B cell (primary cell): ENCODE data around the gene FAM168A. TPM values are rescaled to one million over a fixed set of nuclear protein-coding genes. Genes with fewer than 3 reads are reported as not detected.

Source experiments
- ATAC-seq: fragments of 200-7000 bp; cut with Tn5 transposase; one replicate; pipeline ENCODE4 v1.10.0; 2021; ENCODE audit warnings: low read depth, mild to moderate bottlenecking, moderate number of reproducible peaks, moderate library complexity
- CTCF ChIA-PET: fragments of 350-600 bp; sonication (Branson Sonifier 250); formaldehyde crosslinking; loops from one replicate; lab custom pipeline; 2021; ENCODE audit warnings: antibody characterized with exemption, inconsistent platforms; lab: Charles Lee
- POLR2A ChIA-PET: fragments of 350-600 bp; sonication (Branson Sonifier 250); formaldehyde crosslinking; loops from one replicate; lab custom pipeline; 2021; ENCODE audit warnings: antibody characterized with exemption; lab: Charles Lee
- DNase-seq: peaks from one replicate; pipeline ENCODE4 v3.0.0; 2013
- H2AFZ ChIP-seq: 2 replicates; pipeline ENCODE4 v1.6.1; 2012; ENCODE audit warnings: mild to moderate bottlenecking, low read depth, low read length; ENCODE audit not compliant: insufficient read depth, poor library complexity, severe bottlenecking
- H3K27ac ChIP-seq, 2 donors: 1 replicate in 1 of 2; 2 replicates in 1 of 2; pipeline ENCODE4 v1.5.1; 2012 to 2013; ENCODE audit warnings: low read length in 2 of 2, mild to moderate bottlenecking in 2 of 2, moderate library complexity in 1 of 2
- H3K27me3 ChIP-seq, 4 experiments: fragments of 200-600 bp in 1 of 4; sonication (generic) in 1 of 4; replicated peaks in 1 of 4; 1 replicate in 2 of 4; 2 replicates in 2 of 4; pipeline versions ENCODE4 v1.6.1 to v1.7.0; 2013 to 2016; ENCODE audit warnings: low read length in 3 of 4, mild to moderate bottlenecking in 2 of 4, mixed read lengths in 1 of 4, moderate library complexity in 1 of 4; ENCODE audit not compliant: insufficient read depth in 4 of 4, control insufficient read depth in 3 of 4; ENCODE audit errors: control extremely low read depth in 1 of 4
- H3K36me3 ChIP-seq, 2 experiments: replicated peaks in 1 of 2; 1 replicate in 1 of 2; 2 replicates in 1 of 2; pipeline versions ENCODE4 v1.6.1 to v1.7.1; 2013; ENCODE audit warnings: low read length in 1 of 2; ENCODE audit not compliant: insufficient read depth in 2 of 2, control insufficient read depth in 1 of 2; ENCODE audit errors: control extremely low read depth in 1 of 2, extremely low read depth in 1 of 2
- H3K4me1 ChIP-seq, 2 donors: fragments of 200-600 bp in 1 of 2; sonication (generic) in 1 of 2; 1 replicate in 1 of 2; 2 replicates in 1 of 2; pipeline versions ENCODE4 v1.5.1 to v1.6.1; 2013 to 2017; ENCODE audit warnings: low read length in 2 of 2; ENCODE audit not compliant: control insufficient read depth in 2 of 2, insufficient read depth in 2 of 2
- H3K4me2 ChIP-seq: replicated peaks from 2 replicates; pipeline ENCODE3; 2012; ENCODE audit warnings: mild to moderate bottlenecking, low read depth, low read length; ENCODE audit not compliant: poor library complexity, severe bottlenecking
- H3K4me3 ChIP-seq, 5 experiments: fragments of 200-600 bp in 1 of 5; sonication (generic) in 1 of 5; 1 replicate in 3 of 5; 2 replicates in 2 of 5; pipeline versions ENCODE4 v1.5.1 to v1.7.0; 2011 to 2016; ENCODE audit warnings: low read length in 4 of 5, mild to moderate bottlenecking in 4 of 5, low read depth in 2 of 5, control low read depth in 1 of 5, moderate library complexity in 1 of 5; ENCODE audit not compliant: insufficient read depth in 1 of 5; ENCODE audit errors: control extremely low read depth in 1 of 5, extremely low read depth in 1 of 5
- H3K79me2 ChIP-seq: fragments of 200-600 bp; sonication (generic); one replicate; pipeline ENCODE4 v1.6.0; 2016; ENCODE audit warnings: low read length; ENCODE audit not compliant: control insufficient read depth, insufficient read depth
- H3K9ac ChIP-seq: fragments of 200-600 bp; sonication (generic); 2 replicates; pipeline ENCODE4 v1.6.1; 2017; ENCODE audit warnings: mild to moderate bottlenecking, low read length, moderate library complexity
- H3K9me3 ChIP-seq, 3 donors: one replicate each; pipeline versions ENCODE4 v1.6.1 to v1.7.1; 2013; ENCODE audit warnings: low read length in 2 of 3; ENCODE audit not compliant: control insufficient read depth in 2 of 3, insufficient read depth in 1 of 3; ENCODE audit errors: control extremely low read depth in 1 of 3
- H4K20me1 ChIP-seq: 2 replicates; pipeline ENCODE4 v1.6.0; 2012; ENCODE audit warnings: mild to moderate bottlenecking, low read length; ENCODE audit not compliant: insufficient read depth, control insufficient read depth, poor library complexity, severe bottlenecking
- H3K27ac Mint-ChIP-seq: one replicate; pipeline ENCODE4 v1.8.0; 2021; ENCODE audit warnings: mixed read lengths
- H3K27me3 Mint-ChIP-seq: one replicate; pipeline ENCODE4 v1.8.0; 2021; ENCODE audit warnings: mixed read lengths
- H3K4me1 Mint-ChIP-seq: one replicate; pipeline ENCODE4 v1.8.0; 2021; ENCODE audit warnings: mixed read lengths
- H3K4me3 Mint-ChIP-seq: one replicate; pipeline ENCODE4 v1.8.0; 2021; ENCODE audit warnings: mixed read lengths
- H3K9me3 Mint-ChIP-seq: one replicate; pipeline ENCODE4 v1.8.0; 2022; ENCODE audit warnings: mixed read lengths; ENCODE audit not compliant: insufficient read depth
- CTCF ChIP-seq: fragments of 200-600 bp; IDR thresholded peaks from one replicate; pipeline ENCODE4 v1.8.0; 2022; ENCODE audit warnings: antibody characterized with exemption, mild to moderate bottlenecking
- EZH2 ChIP-seq: IDR thresholded peaks from 2 replicates; pipeline ENCODE4 v1.6.1; 2012; ENCODE audit warnings: borderline replicate concordance, low read depth, mild to moderate bottlenecking, moderate library complexity, low read length; ENCODE audit not compliant: insufficient read depth, poor library complexity, severe bottlenecking
- WGBS: methylation state at CpG from one replicate; pipeline ENCODE4 v1.1.5; 2013; ENCODE audit warnings: missing lambda C conversion rate; ENCODE audit not compliant: insufficient coverage; 5-methylcytosine and 5-hydroxymethylcytosine counted together
- intact Hi-C: fragments of 100-400 bp; cut with micrococcal nuclease; formaldehyde crosslinking; loops from one replicate; pipeline ENCODE4 v1.10.0; 2022
- polyA plus RNA-seq: library from polyadenylated mRNA; depleted of rRNA; stranded (reverse); fragments of >200 nt; gene quantifications from 2 replicates; pipeline ENCODE4 v1.2.3, GENCODE V29; 2012
- total RNA-seq, 2 donors: library from RNA; stranded (reverse); fragments of 120-200 nt in 1 of 2; gene quantifications; 1 replicate in 1 of 2; 2 replicates in 1 of 2; pipeline versions ENCODE4 v1.2.3 to v1.2.4, GENCODE V29; 2013 to 2022

Gene FAM168A
- total and polyA plus RNA-seq, 2 donors (not counting 1 experiment from before 2014, with no cell fraction given), result 11.0 to 26.8 TPM

- Histone ChIP-seq H2AFZ (no peak overlapping the region), H3K27ac (peak overlapping the region; percentile 98), H3K79me2 (peaks cover 91% of the 10 kb centered on the region), H4K20me1 (peaks cover 38% of the 10 kb centered on the region), H3K9me3 (no peaks in the 10 kb centered on the region), H3K4me3 (peak overlapping the region in 4 of 5 experiments; percentile 31 to 58 (median 42)), H3K9ac (peak overlapping the region; percentile 48), H3K36me3 (peaks cover 0 to 17% of the 10 kb centered on the region in 2 experiments), H3K4me2 (peak overlapping the region; percentile 89), H3K4me1 (peaks cover 100% of the 10 kb centered on the region in 2 donors), H3K27me3 (no peaks in the 10 kb centered on the region)
- DNase-seq, result peak; percentile 96
- ATAC-seq, result peak; percentile 69
- 2% methylated on average over 16 of the region's 21 CpGs for WGBS
- intact Hi-C loops, result loop anchor here (1.0 to 5.0 kb wide), 5 partner anchors 9 to 648 kb away; partner anchors contain the start of genes FAM168A and RELT
- Mint-ChIP-seq H3K27ac (peak overlapping the region; percentile 99), H3K9me3 (no peaks in the 10 kb centered on the region), H3K4me1 (peaks cover 99% of the 10 kb centered on the region), H3K27me3 (no peaks in the 10 kb centered on the region), H3K4me3 (peak overlapping the region; percentile 100)
- CTCF ChIA-PET, result interaction anchor here (0.6 to 13.9 kb wide), 12 partner anchors 8 to 735 kb away, joined by 3 to 311 read pairs (median 6); partner anchors contain the start of gene RELT
- TF ChIP-seq CTCF (no peak), EZH2 (no peak)
- POLR2A ChIA-PET, result interaction anchor here (0.7 to 1.9 kb wide), 12 partner anchors 8 to 597 kb away, joined by 3 to 13 read pairs (median 4); partner anchors contain the start of genes FCHSD2, RELT and UCP2
These were observed 212.8 kb downstream of the FAM168A start for GRCh38 chr11:73384872-73385689.
